HCT116 (cell line): ENCODE measurements around the gene PYGO1.

Source experiments
- POLR2A ChIP-seq: IDR thresholded peaks from 2 replicates; pipeline ENCODE4 v1.7.0; 2011; ENCODE audit warnings: borderline replicate concordance; ENCODE audit not compliant: insufficient read depth, insufficient read length; ENCODE audit errors: extremely low read depth
- POLR2AphosphoS5 ChIP-seq: IDR thresholded peaks from 2 replicates; pipeline ENCODE4 v1.6.1; 2011; ENCODE audit warnings: mild to moderate bottlenecking, low read depth, low read length, moderate library complexity
- RAD21 ChIP-seq: IDR thresholded peaks from 2 replicates; pipeline ENCODE4 v1.6.1; 2012; ENCODE audit warnings: low read depth, mild to moderate bottlenecking
- SIN3A ChIP-seq: IDR thresholded peaks from 2 replicates; pipeline ENCODE4 v1.6.1; 2012; ENCODE audit warnings: low read depth
- ZFX ChIP-seq: fragments of 450-650 bp; IDR thresholded peaks from 2 replicates; pipeline ENCODE4 v1.6.1; 2017
- TF ChIP-seq, protein P1 (sequence below): IDR thresholded peaks from 2 replicates; pipeline ENCODE4 v1.6.1; 2012
- TF ChIP-seq, protein P2 (sequence below), 3 experiments: fragments of 200-600 bp in 1 of 3; sonication (generic) in 1 of 3; IDR thresholded peaks in 2 of 3; conservative IDR thresholded peaks in 1 of 3; 2 replicates each; pipeline ENCODE4 v1.5.1; 2012 to 2017; ENCODE audit warnings: low read depth in 2 of 3, low read length in 2 of 3, antibody characterized with exemption in 1 of 3, borderline replicate concordance in 1 of 3, control low read depth in 1 of 3, mild to moderate bottlenecking in 1 of 3, mixed read lengths in 1 of 3, mixed run types in 1 of 3, moderate library complexity in 1 of 3; ENCODE audit not compliant: insufficient read depth in 1 of 3

DNA sequence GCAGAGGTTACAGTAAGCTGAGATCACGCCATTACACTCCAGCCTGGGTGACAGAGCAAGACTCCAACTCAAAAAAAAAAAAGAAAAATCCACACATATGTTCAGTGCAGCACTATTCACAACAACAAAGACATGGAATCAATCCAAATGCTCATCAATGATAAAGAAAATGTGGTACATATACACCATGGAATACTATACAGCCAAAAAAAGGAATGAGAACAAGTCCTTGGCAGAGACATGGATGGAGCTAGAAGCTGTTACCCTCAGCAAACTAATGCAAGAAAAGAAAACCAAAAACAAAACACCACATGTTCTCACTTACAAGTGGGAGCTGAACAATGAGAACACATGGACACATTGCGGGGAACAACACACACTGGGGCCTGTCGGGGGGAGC is 25.5 kb downstream of the PYGO1 start:
- TF ChIP-seq POLR2AphosphoS5: no peak
- TF ChIP-seq, protein P1, sequence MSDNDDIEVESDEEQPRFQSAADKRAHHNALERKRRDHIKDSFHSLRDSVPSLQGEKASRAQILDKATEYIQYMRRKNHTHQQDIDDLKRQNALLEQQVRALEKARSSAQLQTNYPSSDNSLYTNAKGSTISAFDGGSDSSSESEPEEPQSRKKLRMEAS: no peak
- TF ChIP-seq, protein P2, sequence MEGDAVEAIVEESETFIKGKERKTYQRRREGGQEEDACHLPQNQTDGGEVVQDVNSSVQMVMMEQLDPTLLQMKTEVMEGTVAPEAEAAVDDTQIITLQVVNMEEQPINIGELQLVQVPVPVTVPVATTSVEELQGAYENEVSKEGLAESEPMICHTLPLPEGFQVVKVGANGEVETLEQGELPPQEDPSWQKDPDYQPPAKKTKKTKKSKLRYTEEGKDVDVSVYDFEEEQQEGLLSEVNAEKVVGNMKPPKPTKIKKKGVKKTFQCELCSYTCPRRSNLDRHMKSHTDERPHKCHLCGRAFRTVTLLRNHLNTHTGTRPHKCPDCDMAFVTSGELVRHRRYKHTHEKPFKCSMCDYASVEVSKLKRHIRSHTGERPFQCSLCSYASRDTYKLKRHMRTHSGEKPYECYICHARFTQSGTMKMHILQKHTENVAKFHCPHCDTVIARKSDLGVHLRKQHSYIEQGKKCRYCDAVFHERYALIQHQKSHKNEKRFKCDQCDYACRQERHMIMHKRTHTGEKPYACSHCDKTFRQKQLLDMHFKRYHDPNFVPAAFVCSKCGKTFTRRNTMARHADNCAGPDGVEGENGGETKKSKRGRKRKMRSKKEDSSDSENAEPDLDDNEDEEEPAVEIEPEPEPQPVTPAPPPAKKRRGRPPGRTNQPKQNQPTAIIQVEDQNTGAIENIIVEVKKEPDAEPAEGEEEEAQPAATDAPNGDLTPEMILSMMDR (IDR thresholded peaks at IDR 0.05 in 2 of 3, conservative IDR thresholded peaks at IDR 0.05 in 1 of 3; ENCODE audit: borderline replicate concordance in 1 of 3, insufficient read depth in 1 of 3, low read depth in 2 of 3, low read length in 2 of 3): no peak
- no peak for TF ChIP-seq RAD21
- no peak for TF ChIP-seq POLR2A
- TF ChIP-seq ZFX: no peak
- no peak for TF ChIP-seq SIN3A
